NB4 (cell line): ENCODE measurements around the gene AGER.

ENCODE experiments used
- MYC ChIP-seq: IDR thresholded peaks from 2 replicates; pipeline ENCODE4 v1.6.1; 2011; ENCODE audit warnings: low read depth, low read length
- POLR2A ChIP-seq: IDR thresholded peaks from 2 replicates; pipeline ENCODE4 v1.6.1; 2011; ENCODE audit warnings: mild to moderate bottlenecking; ENCODE audit not compliant: insufficient read length; ENCODE audit errors: extremely low read depth
- TF ChIP-seq, protein P1 (sequence below): IDR thresholded peaks from one replicate; pipeline ENCODE4 v1.5.1; 2012; ENCODE audit warnings: low read depth, low read length

DNA sequence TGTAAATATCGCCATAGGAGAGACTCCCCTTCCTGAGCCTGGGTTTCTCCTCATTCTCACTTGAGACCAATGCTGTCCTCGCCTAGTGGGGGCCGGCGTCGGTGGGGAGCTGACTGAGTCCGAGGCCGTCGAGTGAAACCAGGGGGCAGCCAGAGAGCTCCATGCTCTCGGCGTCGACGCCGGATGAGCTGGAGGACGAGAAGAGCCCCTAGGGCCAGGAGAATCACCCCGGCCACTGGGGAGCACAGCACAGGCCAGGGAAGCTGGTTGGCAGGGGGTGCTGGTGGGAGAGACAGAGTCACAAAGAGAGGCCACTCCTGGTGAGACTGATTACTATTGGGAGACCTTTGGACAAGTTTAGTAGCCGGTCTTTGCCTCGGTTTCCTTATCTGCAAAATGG lies 14.8 kb upstream of the AGER start:
- no peak for TF ChIP-seq POLR2A
- TF ChIP-seq, protein P1, sequence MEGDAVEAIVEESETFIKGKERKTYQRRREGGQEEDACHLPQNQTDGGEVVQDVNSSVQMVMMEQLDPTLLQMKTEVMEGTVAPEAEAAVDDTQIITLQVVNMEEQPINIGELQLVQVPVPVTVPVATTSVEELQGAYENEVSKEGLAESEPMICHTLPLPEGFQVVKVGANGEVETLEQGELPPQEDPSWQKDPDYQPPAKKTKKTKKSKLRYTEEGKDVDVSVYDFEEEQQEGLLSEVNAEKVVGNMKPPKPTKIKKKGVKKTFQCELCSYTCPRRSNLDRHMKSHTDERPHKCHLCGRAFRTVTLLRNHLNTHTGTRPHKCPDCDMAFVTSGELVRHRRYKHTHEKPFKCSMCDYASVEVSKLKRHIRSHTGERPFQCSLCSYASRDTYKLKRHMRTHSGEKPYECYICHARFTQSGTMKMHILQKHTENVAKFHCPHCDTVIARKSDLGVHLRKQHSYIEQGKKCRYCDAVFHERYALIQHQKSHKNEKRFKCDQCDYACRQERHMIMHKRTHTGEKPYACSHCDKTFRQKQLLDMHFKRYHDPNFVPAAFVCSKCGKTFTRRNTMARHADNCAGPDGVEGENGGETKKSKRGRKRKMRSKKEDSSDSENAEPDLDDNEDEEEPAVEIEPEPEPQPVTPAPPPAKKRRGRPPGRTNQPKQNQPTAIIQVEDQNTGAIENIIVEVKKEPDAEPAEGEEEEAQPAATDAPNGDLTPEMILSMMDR: no peak
- TF ChIP-seq MYC: no peak
